Skeletal muscle tissue (tissue), 4 donors: Measurements from ENCODE around the gene LIME1. TPM values are rescaled to one million over a fixed set of nuclear protein-coding genes. Genes with fewer than 3 reads are reported as not detected.

Experiments used
- H3K27ac ChIP-seq: one replicate; pipeline ENCODE4 v1.7.0; 2013; ENCODE audit warnings: mild to moderate bottlenecking, low read depth, low read length, inconsistent platforms
- H3K27me3 ChIP-seq, 3 donors: one replicate each; pipeline ENCODE4 v1.7.0; 2013; ENCODE audit warnings: low read length in 3 of 3; ENCODE audit not compliant: control insufficient read depth in 3 of 3, insufficient read depth in 3 of 3
- H3K36me3 ChIP-seq, 3 donors: one replicate each; pipeline ENCODE4 v1.7.0; 2013; ENCODE audit warnings: low read length in 3 of 3; ENCODE audit not compliant: control insufficient read depth in 3 of 3, insufficient read depth in 3 of 3
- H3K4me1 ChIP-seq, 3 donors: one replicate each; pipeline ENCODE4 v1.7.0; 2013; ENCODE audit warnings: low read length in 3 of 3, mild to moderate bottlenecking in 3 of 3; ENCODE audit not compliant: control insufficient read depth in 3 of 3, insufficient read depth in 3 of 3
- H3K4me3 ChIP-seq, 3 donors: one replicate each; pipeline ENCODE4 v1.7.0; 2013; ENCODE audit warnings: low read length in 3 of 3
- H3K9ac ChIP-seq, 3 donors: one replicate each; pipeline ENCODE4 v1.7.0; 2013; ENCODE audit warnings: low read length in 3 of 3, mild to moderate bottlenecking in 3 of 3, moderate library complexity in 2 of 3, low read depth in 1 of 3
- H3K9me3 ChIP-seq, 3 donors: one replicate each; pipeline ENCODE4 v1.7.0; 2013; ENCODE audit warnings: low read length in 3 of 3; ENCODE audit not compliant: control insufficient read depth in 3 of 3
- total RNA-seq: library from RNA; depleted of rRNA; stranded (reverse); fragments of >200 nt; gene quantifications from one replicate; pipeline ENCODE4 v1.2.3, GENCODE V29; 2014
- donor health status: Osteomylitis.

Gene LIME1, protein sequence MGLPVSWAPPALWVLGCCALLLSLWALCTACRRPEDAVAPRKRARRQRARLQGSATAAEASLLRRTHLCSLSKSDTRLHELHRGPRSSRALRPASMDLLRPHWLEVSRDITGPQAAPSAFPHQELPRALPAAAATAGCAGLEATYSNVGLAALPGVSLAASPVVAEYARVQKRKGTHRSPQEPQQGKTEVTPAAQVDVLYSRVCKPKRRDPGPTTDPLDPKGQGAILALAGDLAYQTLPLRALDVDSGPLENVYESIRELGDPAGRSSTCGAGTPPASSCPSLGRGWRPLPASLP
- total RNA-seq = 0.52 TPM

- H3K4me1 ChIP-seq = peaks cover 13 to 20% (median 20%) of the 10 kb centered on the region in 3 donors
- peaks cover 22 to 29% (median 25%) of the 10 kb centered on the region in 3 donors for H3K36me3 ChIP-seq
- H3K9ac ChIP-seq = no peak within 1 kb of the TSS
- no peaks in the 10 kb centered on the region for H3K27me3 ChIP-seq
- no peak within 1 kb of the TSS for H3K27ac ChIP-seq
- H3K9me3 ChIP-seq = no peaks in the 10 kb centered on the region
- H3K4me3 ChIP-seq = no peak within 1 kb of the TSS
Measured at GRCh38 chr20:63735859-63736718, at the start of gene LIME1. TSS of gene LIME1 (plus strand) at chr20:63736664. CDS start at chr20:63737550, 886 bp downstream.

GRCh38 chr20:63687419-63688178, 48.9 kb upstream of the LIME1 start:
- Histone ChIP-seq H3K4me3 (no peak overlapping the region), H3K27me3 (no peaks in the 10 kb centered on the region), H3K9ac (peak overlapping the region in 1 of 3 donors; percentile 57), H3K9me3 (no peaks in the 10 kb centered on the region), H3K4me1 (peaks cover 36 to 43% (median 38%) of the 10 kb centered on the region in 3 donors), H3K27ac (peak overlapping the region; percentile 93), H3K36me3 (no peaks in the 10 kb centered on the region)

DNA sequence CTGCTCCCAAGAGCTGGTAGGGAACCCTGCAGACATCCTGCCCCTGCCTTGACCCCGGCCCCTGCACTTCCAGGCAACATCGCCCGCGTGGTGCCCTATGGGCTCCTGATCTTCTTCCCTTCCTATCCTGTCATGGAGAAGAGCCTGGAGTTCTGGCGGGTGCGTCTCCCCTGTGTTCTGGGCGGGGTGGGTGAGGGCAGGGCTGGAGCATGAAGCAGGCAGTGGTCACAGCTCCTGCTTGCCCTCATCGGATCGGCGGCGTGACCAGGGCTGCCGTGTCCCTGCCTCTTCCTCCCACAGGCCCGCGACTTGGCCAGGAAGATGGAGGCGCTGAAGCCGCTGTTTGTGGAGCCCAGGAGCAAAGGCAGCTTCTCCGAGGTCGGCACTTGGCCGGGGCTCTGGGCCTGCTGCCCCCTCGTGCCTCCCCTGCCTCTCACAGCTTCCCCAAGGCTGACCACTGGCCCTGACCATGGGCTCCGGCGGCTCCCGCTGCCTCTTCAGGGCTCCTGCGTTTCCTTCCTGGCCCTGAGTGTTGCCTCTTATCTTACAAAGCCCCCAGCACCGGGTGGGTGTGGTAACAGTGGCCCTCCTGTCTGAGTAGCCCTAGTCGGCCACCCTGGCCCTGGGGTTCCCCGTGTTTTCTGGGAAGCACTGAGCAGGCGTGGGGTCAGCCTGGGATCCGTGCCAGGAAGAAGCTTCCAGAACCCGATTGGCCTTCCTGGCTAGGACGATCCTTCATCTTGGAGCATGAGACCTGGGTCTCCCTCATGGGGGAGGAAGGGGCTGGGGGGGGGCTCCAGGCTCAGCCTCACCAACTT, 48.0 kb upstream of the LIME1 start:
- Histone ChIP-seq H3K27ac (peak overlapping the region; percentile 93), H3K9ac (peak overlapping the region in 1 of 3 donors; percentile 57), H3K4me3 (no peak overlapping the region), H3K36me3 (no peaks in the 10 kb centered on the region), H3K27me3 (no peaks in the 10 kb centered on the region), H3K9me3 (no peaks in the 10 kb centered on the region), H3K4me1 (peaks cover 28 to 35% (median 32%) of the 10 kb centered on the region in 3 donors)

- no peaks in the 10 kb centered on the region for H3K9me3 ChIP-seq
- H3K9ac ChIP-seq = no peak overlapping the region
- H3K27me3 ChIP-seq = no peaks in the 10 kb centered on the region
- H3K36me3 ChIP-seq = peaks cover 4 to 6% (median 5%) of the 10 kb centered on the region in 3 donors
- no peak overlapping the region for H3K27ac ChIP-seq
- no peak overlapping the region for H3K4me3 ChIP-seq
- peaks cover 28 to 35% (median 32%) of the 10 kb centered on the region in 3 donors for H3K4me1 ChIP-seq
Measured at GRCh38 chr20:63689046-63690002, 47.1 kb upstream of the LIME1 start.

- Histone ChIP-seq H3K27me3 (no peaks in the 10 kb centered on the region), H3K36me3 (peaks cover 4 to 10% (median 7%) of the 10 kb centered on the region in 3 donors), H3K4me1 (peaks cover 28 to 34% (median 32%) of the 10 kb centered on the region in 3 donors), H3K9ac (no peak overlapping the region), H3K27ac (no peak overlapping the region), H3K4me3 (no peak overlapping the region), H3K9me3 (no peaks in the 10 kb centered on the region)
Measured at GRCh38 chr20:63690003-63690897, 46.2 kb upstream of the LIME1 start.

DNA sequence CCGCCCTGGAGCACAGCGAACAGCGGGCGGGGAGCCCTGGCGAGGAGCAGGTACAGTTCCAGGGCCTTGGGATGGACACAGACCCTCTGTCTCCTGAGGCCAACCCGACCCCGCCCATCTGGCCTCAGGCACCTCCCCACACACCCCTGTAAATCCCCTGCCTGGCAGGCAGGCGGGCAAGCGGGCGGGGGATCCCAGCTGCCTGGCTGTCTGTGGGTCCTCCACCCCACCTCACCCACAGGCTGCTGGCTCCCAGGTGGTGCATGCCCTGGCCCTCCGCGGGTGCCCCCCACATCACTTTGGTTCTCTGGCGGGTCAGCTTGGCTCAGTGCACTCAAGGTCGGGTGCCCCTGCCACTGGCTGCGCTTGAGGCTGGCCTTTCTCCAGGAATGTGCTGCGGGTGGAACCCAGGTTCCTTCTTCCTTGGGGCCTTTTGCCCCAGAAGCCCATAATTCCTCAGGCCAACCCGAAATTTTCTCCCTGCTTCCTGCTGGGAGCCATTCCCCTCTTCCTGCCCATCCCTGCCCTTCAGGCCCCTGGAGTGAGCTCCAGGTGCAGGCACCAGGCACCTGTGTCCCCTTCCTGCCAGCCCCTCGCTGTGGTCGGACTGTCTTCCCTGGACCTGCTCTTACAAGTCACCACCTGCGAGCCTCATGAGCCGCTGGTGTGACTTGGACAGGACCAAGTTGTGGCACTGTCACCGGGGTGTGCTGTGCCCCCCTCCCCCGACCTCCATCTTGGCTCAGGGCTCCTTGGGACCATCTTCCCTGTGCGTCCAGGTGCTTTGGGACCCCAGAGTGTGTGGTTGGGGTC, 45.4 kb upstream of the LIME1 start:
- Histone ChIP-seq H3K9ac (no peak overlapping the region), H3K27me3 (no peaks in the 10 kb centered on the region), H3K9me3 (no peaks in the 10 kb centered on the region), H3K36me3 (peaks cover 4 to 11% (median 10%) of the 10 kb centered on the region in 3 donors), H3K27ac (no peak overlapping the region), H3K4me3 (no peak overlapping the region), H3K4me1 (peaks cover 24 to 34% (median 32%) of the 10 kb centered on the region in 3 donors)

GRCh38 chr20:63691711-63692435, 44.6 kb upstream of the LIME1 start:
- H3K36me3 ChIP-seq = peaks cover 4 to 11% (median 10%) of the 10 kb centered on the region in 3 donors
- no peaks in the 10 kb centered on the region for H3K9me3 ChIP-seq
- no peak overlapping the region for H3K27ac ChIP-seq
- H3K4me1 ChIP-seq = peaks cover 20 to 33% (median 32%) of the 10 kb centered on the region in 3 donors
- H3K4me3 ChIP-seq = no peak overlapping the region
- no peak overlapping the region for H3K9ac ChIP-seq
- no peaks in the 10 kb centered on the region for H3K27me3 ChIP-seq
